ENCODE measurements around the gene CUL4A.

Gene CUL4A

DNA sequence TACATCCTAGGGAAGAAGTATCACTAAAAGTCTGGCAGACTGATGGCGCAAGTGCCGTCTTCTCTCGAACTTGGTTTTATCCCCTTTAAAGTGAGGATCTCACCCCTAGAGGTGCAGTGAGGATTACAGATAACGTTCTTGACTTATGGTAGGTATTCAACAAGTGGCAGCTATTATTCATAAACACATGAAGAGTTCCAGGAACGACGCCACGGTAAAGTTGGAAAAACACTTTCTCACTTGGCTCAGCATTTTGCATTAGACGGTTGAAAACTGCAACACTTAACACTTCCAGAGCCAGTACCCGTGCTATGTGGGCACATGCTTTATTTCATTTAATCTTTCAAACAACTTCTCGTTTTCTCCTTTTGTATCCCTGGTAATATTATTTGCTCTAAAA lies 42.3 kb upstream of the CUL4A start:
- no peak overlapping the region for H3K4me2 ChIP-seq (ENCODE audit: low read length)

DNA sequence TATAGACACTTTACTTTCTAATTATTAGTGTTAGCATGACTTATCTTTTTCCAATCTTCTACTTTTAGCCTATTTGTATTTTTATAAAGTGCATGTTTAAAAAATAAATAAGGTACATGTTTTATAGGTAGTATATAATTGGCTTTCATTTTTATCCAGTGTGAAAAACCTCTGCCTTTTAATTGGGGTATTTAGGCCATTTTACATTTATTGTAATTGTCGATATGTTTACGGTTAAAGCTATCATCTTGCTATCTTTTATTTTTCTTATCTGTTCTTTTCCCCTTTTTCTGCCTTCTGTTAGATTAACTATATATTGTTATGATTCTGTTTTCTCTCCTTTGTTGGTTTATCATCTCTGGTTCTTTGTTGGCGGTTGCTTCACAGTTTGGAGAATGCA lies 41.8 kb upstream of the CUL4A start:
- Histone ChIP-seq H2AFZ (ENCODE audit: low read length) (no peak overlapping the region), H3K79me2 (ENCODE audit: insufficient read depth, low read length) (no peaks in the 10 kb centered on the region), H3K4me3 (ENCODE audit: low read depth, low read length, poor library complexity, severe bottlenecking) (no peak overlapping the region), H3K9ac (ENCODE audit: low read length) (no peak overlapping the region), H3K36me3 (ENCODE audit: insufficient read depth, low read length) (peaks cover 42% of the 10 kb centered on the region), H4K20me1 (ENCODE audit: insufficient read depth, low read length) (no peaks in the 10 kb centered on the region), H3K27me3 (ENCODE audit: insufficient read depth, low read length) (no peaks in the 10 kb centered on the region; the same call in none of the 2 replicates), H3K4me1 (ENCODE audit: insufficient read depth, low read length, severe bottlenecking) (no peaks in the 10 kb centered on the region), H3K4me2 (ENCODE audit: low read length) (no peak overlapping the region), H3F3A (ENCODE audit: insufficient read depth, low read length) (no peaks in the 10 kb centered on the region), H3K27ac (ENCODE audit: low read depth, low read length, poor library complexity, severe bottlenecking) (no peak overlapping the region), H3K9me2 (ENCODE audit: low read depth, low read length) (no peaks in the 10 kb centered on the region), H3K9me3 (ENCODE audit: low read length) (no peaks in the 10 kb centered on the region)
- TF ChIP-seq EZH2 (IDR thresholded peaks at IDR 0.05; ENCODE audit: borderline replicate concordance, low read length): no peak
- TF ChIP-seq, protein P1, sequence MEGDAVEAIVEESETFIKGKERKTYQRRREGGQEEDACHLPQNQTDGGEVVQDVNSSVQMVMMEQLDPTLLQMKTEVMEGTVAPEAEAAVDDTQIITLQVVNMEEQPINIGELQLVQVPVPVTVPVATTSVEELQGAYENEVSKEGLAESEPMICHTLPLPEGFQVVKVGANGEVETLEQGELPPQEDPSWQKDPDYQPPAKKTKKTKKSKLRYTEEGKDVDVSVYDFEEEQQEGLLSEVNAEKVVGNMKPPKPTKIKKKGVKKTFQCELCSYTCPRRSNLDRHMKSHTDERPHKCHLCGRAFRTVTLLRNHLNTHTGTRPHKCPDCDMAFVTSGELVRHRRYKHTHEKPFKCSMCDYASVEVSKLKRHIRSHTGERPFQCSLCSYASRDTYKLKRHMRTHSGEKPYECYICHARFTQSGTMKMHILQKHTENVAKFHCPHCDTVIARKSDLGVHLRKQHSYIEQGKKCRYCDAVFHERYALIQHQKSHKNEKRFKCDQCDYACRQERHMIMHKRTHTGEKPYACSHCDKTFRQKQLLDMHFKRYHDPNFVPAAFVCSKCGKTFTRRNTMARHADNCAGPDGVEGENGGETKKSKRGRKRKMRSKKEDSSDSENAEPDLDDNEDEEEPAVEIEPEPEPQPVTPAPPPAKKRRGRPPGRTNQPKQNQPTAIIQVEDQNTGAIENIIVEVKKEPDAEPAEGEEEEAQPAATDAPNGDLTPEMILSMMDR (IDR thresholded peaks at IDR 0.05; ENCODE audit: low read length): no peak

More for the DNA sequence above, 42.3 kb upstream of the CUL4A start:
- no peak overlapping the region for H3K9ac ChIP-seq (ENCODE audit: low read length)
- H3K27ac ChIP-seq (ENCODE audit: low read depth, low read length, poor library complexity, severe bottlenecking): no peak overlapping the region
- H4K20me1 ChIP-seq (ENCODE audit: insufficient read depth, low read length): no peaks in the 10 kb centered on the region
- no peaks in the 10 kb centered on the region for H3K79me2 ChIP-seq (ENCODE audit: insufficient read depth, low read length)
- H3K27me3 ChIP-seq (ENCODE audit: insufficient read depth, low read length): no peaks in the 10 kb centered on the region; the same call in none of the 2 replicates
- no peaks in the 10 kb centered on the region for H3F3A ChIP-seq (ENCODE audit: insufficient read depth, low read length)
- H3K4me3 ChIP-seq (ENCODE audit: low read depth, low read length, poor library complexity, severe bottlenecking): no peak overlapping the region
- no peaks in the 10 kb centered on the region for H3K9me2 ChIP-seq (ENCODE audit: low read depth, low read length)
- H3K9me3 ChIP-seq (ENCODE audit: low read length): no peaks in the 10 kb centered on the region
- no peaks in the 10 kb centered on the region for H3K4me1 ChIP-seq (ENCODE audit: insufficient read depth, low read length, severe bottlenecking)
- H2AFZ ChIP-seq (ENCODE audit: low read length): no peak overlapping the region
- peaks cover 38% of the 10 kb centered on the region for H3K36me3 ChIP-seq (ENCODE audit: insufficient read depth, low read length)
- TF ChIP-seq EZH2 (IDR thresholded peaks at IDR 0.05; ENCODE audit: borderline replicate concordance, low read length): no peak
- TF ChIP-seq, protein P1 (IDR thresholded peaks at IDR 0.05; ENCODE audit: low read length): no peak

DNA sequence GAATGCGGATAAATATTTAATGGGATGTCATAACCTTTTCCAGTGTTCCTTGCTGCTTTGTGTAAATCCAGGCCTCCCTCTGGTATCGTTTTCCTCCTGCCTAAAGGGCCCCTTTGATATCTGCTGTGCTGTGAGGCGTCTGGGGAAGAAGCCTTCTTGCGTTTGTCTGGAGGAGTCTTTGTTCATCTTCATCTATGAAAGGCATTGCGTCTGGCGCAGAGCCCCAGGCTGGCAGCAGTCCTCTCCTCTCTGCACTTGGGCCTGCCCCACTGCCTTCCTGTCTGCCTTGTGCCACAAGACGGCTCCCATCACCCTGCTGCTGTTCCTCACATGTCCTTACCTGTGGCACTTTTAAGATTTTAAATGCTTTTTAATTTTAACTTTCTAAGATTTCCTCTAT lies 41.2 kb upstream of the CUL4A start:
- Histone ChIP-seq H3K27ac (ENCODE audit: low read depth, low read length, poor library complexity, severe bottlenecking) (no peak overlapping the region), H3K79me2 (ENCODE audit: insufficient read depth, low read length) (no peaks in the 10 kb centered on the region), H3K4me1 (ENCODE audit: insufficient read depth, low read length, severe bottlenecking) (no peaks in the 10 kb centered on the region), H2AFZ (ENCODE audit: low read length) (no peak overlapping the region), H4K20me1 (ENCODE audit: insufficient read depth, low read length) (no peaks in the 10 kb centered on the region), H3K36me3 (ENCODE audit: insufficient read depth, low read length) (peaks cover 48% of the 10 kb centered on the region), H3K9me3 (ENCODE audit: low read length) (no peaks in the 10 kb centered on the region), H3K9ac (ENCODE audit: low read length) (no peak overlapping the region), H3K4me3 (ENCODE audit: low read depth, low read length, poor library complexity, severe bottlenecking) (no peak overlapping the region), H3K4me2 (ENCODE audit: low read length) (no peak overlapping the region), H3K9me2 (ENCODE audit: low read depth, low read length) (no peaks in the 10 kb centered on the region), H3K27me3 (ENCODE audit: insufficient read depth, low read length) (no peaks in the 10 kb centered on the region; the same call in none of the 2 replicates), H3F3A (ENCODE audit: insufficient read depth, low read length) (no peaks in the 10 kb centered on the region)
- TF ChIP-seq EZH2 (IDR thresholded peaks at IDR 0.05; ENCODE audit: borderline replicate concordance, low read length): no peak
- TF ChIP-seq, protein P1 (IDR thresholded peaks at IDR 0.05; ENCODE audit: low read length): no peak
